Peyer's patch (tissue), 4 donors: ENCODE data around the gene FAT1.

ENCODE experiments used
- POLR2A ChIP-seq, 2 donors: fragments of 450-650 bp; IDR thresholded peaks; one replicate each; pipeline ENCODE4 v1.5.1; 2017; ENCODE audit warnings: antibody characterized with exemption in 2 of 2, mild to moderate bottlenecking in 2 of 2, moderate library complexity in 2 of 2
- TF ChIP-seq, protein P1 (sequence below), 6 experiments: fragments of 450-650 bp in 4 of 6; fragments of 200-600 bp in 2 of 6; sonication (generic) in 1 of 6; IDR thresholded peaks; one replicate each; pipeline ENCODE4 v1.5.1; 2017 to 2019; ENCODE audit warnings: antibody characterized with exemption in 6 of 6, mild to moderate bottlenecking in 3 of 6, moderate library complexity in 1 of 6

DNA sequence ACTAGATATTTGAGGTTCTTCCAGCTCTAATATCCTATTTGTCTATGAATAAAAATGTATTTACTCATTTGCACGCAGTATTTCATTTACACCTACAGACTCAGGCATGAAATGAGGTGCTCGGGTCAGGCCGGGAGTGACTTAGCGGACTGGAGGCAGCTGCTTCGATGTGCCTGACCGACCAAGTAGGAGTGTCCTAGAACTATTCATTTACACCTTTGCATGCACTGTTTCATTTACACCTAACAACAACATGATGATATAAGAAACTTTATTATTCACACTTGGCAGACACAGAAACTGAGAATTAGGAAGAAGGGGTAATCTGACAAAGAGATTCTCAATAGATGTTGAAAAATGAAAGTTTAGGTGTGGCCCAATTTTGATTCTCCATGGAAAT, 28.7 kb upstream of the FAT1 start:
- TF ChIP-seq, protein P1, sequence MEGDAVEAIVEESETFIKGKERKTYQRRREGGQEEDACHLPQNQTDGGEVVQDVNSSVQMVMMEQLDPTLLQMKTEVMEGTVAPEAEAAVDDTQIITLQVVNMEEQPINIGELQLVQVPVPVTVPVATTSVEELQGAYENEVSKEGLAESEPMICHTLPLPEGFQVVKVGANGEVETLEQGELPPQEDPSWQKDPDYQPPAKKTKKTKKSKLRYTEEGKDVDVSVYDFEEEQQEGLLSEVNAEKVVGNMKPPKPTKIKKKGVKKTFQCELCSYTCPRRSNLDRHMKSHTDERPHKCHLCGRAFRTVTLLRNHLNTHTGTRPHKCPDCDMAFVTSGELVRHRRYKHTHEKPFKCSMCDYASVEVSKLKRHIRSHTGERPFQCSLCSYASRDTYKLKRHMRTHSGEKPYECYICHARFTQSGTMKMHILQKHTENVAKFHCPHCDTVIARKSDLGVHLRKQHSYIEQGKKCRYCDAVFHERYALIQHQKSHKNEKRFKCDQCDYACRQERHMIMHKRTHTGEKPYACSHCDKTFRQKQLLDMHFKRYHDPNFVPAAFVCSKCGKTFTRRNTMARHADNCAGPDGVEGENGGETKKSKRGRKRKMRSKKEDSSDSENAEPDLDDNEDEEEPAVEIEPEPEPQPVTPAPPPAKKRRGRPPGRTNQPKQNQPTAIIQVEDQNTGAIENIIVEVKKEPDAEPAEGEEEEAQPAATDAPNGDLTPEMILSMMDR (IDR thresholded peaks at IDR 0.05) = no peak
- no peak for TF ChIP-seq POLR2A (IDR thresholded peaks at IDR 0.05)
